DOHH2 (cell line): ENCODE measurements around the gene GLYATL3.

Source experiments
- H3F3A ChIP-seq: fragments of 200-600 bp; sonication (generic), shearing (Covaris generic); 2 replicates; pipeline ENCODE4 v1.6.0; 2016; ENCODE audit warnings: antibody characterized with exemption, mild to moderate bottlenecking; ENCODE audit not compliant: control insufficient read depth, insufficient read depth
- H3K27ac ChIP-seq: fragments of 200-600 bp; sonication (generic); 2 replicates; pipeline ENCODE4 v1.5.1; 2014; ENCODE audit warnings: low read depth, mild to moderate bottlenecking, low read length, moderate library complexity
- H3K27me3 ChIP-seq: fragments of 200-600 bp; sonication (generic); 2 replicates; pipeline ENCODE4 v1.6.1; 2014; ENCODE audit warnings: mild to moderate bottlenecking, low read length, mixed read lengths; ENCODE audit not compliant: control insufficient read depth
- H3K36me3 ChIP-seq: fragments of 200-600 bp; sonication (generic); 2 replicates; pipeline ENCODE4 v1.6.1; 2014; ENCODE audit warnings: mild to moderate bottlenecking, low read length, moderate library complexity, mixed read lengths; ENCODE audit not compliant: control insufficient read depth
- H3K4me1 ChIP-seq: fragments of 200-600 bp; sonication (generic); 2 replicates; pipeline ENCODE4 v1.6.1; 2014; ENCODE audit warnings: mild to moderate bottlenecking, low read length, mixed read lengths; ENCODE audit not compliant: control insufficient read depth
- H3K4me2 ChIP-seq: fragments of 200-600 bp; sonication (generic); 2 replicates; pipeline ENCODE4 v1.6.0; 2014; ENCODE audit warnings: mild to moderate bottlenecking, low read length, moderate library complexity
- H3K4me3 ChIP-seq: fragments of 200-600 bp; sonication (generic); 2 replicates; pipeline ENCODE4 v1.5.1; 2014; ENCODE audit warnings: mild to moderate bottlenecking, low read length, mixed read lengths
- H3K79me2 ChIP-seq: fragments of 200-600 bp; sonication (generic); 2 replicates; pipeline ENCODE4 v1.6.1; 2014; ENCODE audit warnings: mild to moderate bottlenecking, low read length, mixed read lengths; ENCODE audit not compliant: control insufficient read depth
- H3K9me2 ChIP-seq: fragments of 200-600 bp; sonication (generic); replicated peaks from 2 replicates; pipeline ENCODE4 v1.6.1; 2014; ENCODE audit warnings: mild to moderate bottlenecking, low read length, mixed read lengths; ENCODE audit not compliant: control insufficient read depth
- H3K9me3 ChIP-seq: fragments of 200-600 bp; sonication (generic); 2 replicates; pipeline ENCODE4 v1.6.1; 2014; ENCODE audit warnings: antibody characterized with exemption, low read length, mixed read lengths; ENCODE audit not compliant: control insufficient read depth, insufficient read depth
- H4K20me1 ChIP-seq: fragments of 200-600 bp; sonication (generic); 2 replicates; pipeline ENCODE4 v1.6.0; 2014; ENCODE audit warnings: low read depth, mild to moderate bottlenecking, antibody characterized with exemption, low read length, moderate library complexity; ENCODE audit not compliant: control insufficient read depth, insufficient read depth
- EZH2phosphoT487 ChIP-seq: fragments of 200-600 bp; sonication (generic); IDR thresholded peaks from 2 replicates; pipeline ENCODE4 v1.6.1; 2017; ENCODE audit warnings: borderline replicate concordance, mild to moderate bottlenecking, antibody characterized with exemption, low read length, moderate library complexity, mixed read lengths
- TF ChIP-seq, protein P1 (sequence below): fragments of 200-600 bp; sonication (generic); IDR thresholded peaks from one replicate; pipeline ENCODE4 v1.5.1; 2014; ENCODE audit warnings: antibody characterized with exemption, mild to moderate bottlenecking, low read depth, low read length; ENCODE audit not compliant: poor library complexity, severe bottlenecking

GLYATL3 gene

DNA sequence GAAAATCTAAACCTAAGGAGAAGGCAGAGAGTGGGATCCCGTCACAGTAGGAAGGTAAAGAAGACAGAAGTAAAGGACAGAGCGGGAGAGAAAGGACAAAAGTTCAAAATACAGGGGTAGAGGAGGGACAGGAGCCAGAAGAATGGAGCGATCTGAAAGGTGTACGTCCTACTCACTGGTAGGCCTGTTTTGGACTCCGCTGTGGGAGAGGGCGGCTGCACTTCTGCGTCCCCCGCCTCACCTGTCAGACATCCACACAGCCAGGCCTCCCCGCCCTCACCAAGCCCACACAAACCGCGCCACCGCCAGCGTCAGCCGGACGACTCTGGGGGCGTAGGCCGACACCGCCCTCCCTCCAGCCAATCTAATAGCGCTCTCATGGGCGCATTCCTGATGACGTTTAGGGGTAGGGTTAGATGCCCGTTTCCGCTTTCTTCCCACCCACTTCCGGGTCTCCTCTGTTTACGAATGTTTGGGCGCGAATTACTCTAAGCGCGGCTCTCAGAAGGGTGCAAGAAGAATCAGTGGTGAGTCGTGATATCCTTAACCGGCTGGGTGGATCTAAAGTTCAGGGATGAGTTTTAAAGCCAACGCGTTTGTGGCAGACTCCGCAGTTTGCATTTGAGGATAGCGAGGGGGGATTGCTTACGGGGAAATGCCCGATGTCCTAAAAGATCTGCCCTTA, 36.7 kb upstream of the GLYATL3 start, which contains the start of the genes CENPQ and MMUT:
Gene CENPQ, plus strand, starts transcription at position 444 of the 685 bp plus-strand sequence. CDS start 6,807 bp downstream, outside the sequence.
Gene MMUT, minus strand, starts transcription at position 327 of the 685 bp plus-strand sequence. CDS start 3,787 bp downstream, outside the sequence.
- no peaks in the 10 kb centered on the region for H3K9me3 ChIP-seq
- no peak for TF ChIP-seq EZH2phosphoT487
- TF ChIP-seq, protein P1, sequence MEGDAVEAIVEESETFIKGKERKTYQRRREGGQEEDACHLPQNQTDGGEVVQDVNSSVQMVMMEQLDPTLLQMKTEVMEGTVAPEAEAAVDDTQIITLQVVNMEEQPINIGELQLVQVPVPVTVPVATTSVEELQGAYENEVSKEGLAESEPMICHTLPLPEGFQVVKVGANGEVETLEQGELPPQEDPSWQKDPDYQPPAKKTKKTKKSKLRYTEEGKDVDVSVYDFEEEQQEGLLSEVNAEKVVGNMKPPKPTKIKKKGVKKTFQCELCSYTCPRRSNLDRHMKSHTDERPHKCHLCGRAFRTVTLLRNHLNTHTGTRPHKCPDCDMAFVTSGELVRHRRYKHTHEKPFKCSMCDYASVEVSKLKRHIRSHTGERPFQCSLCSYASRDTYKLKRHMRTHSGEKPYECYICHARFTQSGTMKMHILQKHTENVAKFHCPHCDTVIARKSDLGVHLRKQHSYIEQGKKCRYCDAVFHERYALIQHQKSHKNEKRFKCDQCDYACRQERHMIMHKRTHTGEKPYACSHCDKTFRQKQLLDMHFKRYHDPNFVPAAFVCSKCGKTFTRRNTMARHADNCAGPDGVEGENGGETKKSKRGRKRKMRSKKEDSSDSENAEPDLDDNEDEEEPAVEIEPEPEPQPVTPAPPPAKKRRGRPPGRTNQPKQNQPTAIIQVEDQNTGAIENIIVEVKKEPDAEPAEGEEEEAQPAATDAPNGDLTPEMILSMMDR = no peak
- H3K9me2 ChIP-seq = no peaks in the 10 kb centered on the region
- peaks cover 43% of the 10 kb centered on the region for H3K36me3 ChIP-seq
- no peaks in the 10 kb centered on the region for H4K20me1 ChIP-seq
- H3F3A ChIP-seq = no peaks in the 10 kb centered on the region
- peak within 1 kb of the TSS; percentile 49 for H3K27ac ChIP-seq
- H3K4me2 ChIP-seq = peak within 1 kb of the TSS; percentile 87
- no peaks in the 10 kb centered on the region for H3K27me3 ChIP-seq
- peak within 1 kb of the TSS; percentile 99 for H3K4me3 ChIP-seq
- H3K79me2 ChIP-seq = peaks cover 82% of the 10 kb centered on the region
- H3K4me1 ChIP-seq = peaks cover 38% of the 10 kb centered on the region

DNA sequence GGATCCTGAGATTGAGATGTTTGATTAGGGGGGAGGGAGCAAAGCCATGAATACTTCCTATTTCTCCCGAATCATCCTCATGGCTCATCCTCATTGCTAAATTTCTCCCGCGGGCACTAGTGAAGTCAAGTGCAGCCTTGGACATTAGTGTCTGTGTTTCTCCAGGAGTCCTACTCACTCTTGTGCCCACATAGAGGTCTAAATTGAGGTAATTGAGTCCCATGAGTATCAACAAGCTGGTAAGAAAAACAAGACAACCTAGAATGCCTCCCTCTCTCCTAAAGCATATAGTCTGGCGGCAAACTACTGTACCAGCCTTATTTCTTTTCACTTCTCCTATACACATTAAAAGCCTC, 36.1 kb upstream of the GLYATL3 start:
- peaks cover 87% of the 10 kb centered on the region for H3K79me2 ChIP-seq
- H4K20me1 ChIP-seq = no peaks in the 10 kb centered on the region
- no peaks in the 10 kb centered on the region for H3F3A ChIP-seq
- no peaks in the 10 kb centered on the region for H3K9me3 ChIP-seq
- peaks cover 46% of the 10 kb centered on the region for H3K36me3 ChIP-seq
- H3K4me1 ChIP-seq = peaks cover 38% of the 10 kb centered on the region
- H3K4me3 ChIP-seq = peak overlapping the region; percentile 99
- TF ChIP-seq EZH2phosphoT487 = no peak
- TF ChIP-seq, protein P1 = no peak
- peak overlapping the region; percentile 49 for H3K27ac ChIP-seq
- H3K4me2 ChIP-seq = peak overlapping the region; percentile 87
- H3K9me2 ChIP-seq = no peaks in the 10 kb centered on the region
- H3K27me3 ChIP-seq = no peaks in the 10 kb centered on the region

DNA sequence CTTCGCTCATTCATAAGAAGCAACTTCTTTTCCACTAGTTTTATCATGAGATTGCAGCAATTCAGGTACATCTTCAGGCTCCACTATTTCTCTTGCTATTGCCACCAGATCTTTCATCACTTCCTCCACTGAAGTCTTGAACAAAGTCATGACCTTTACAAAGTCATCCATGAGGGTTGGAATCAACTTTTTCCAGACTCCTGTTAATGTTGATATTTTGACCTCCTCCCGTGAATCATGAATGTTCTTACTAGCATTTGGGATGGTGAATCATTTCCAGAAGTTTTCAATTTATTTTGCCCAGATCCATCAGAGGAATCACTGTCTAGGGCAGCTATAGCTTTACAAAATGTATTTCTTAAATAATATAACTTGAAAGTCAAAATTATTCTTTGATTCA, 35.0 kb upstream of the GLYATL3 start:
- Histone ChIP-seq H3K4me3 (peak overlapping the region; percentile 99), H3K36me3 (peaks cover 50% of the 10 kb centered on the region), H3K9me3 (no peaks in the 10 kb centered on the region), H3K4me2 (peak overlapping the region; percentile 87), H3F3A (no peaks in the 10 kb centered on the region), H4K20me1 (no peaks in the 10 kb centered on the region), H3K4me1 (peaks cover 35% of the 10 kb centered on the region), H3K27me3 (no peaks in the 10 kb centered on the region), H3K9me2 (no peaks in the 10 kb centered on the region), H3K79me2 (peaks cover 96% of the 10 kb centered on the region), H3K27ac (no peak overlapping the region)
- TF ChIP-seq, protein P1 = no peak
- no peak for TF ChIP-seq EZH2phosphoT487
